ENCODE results near the gene RNGTT.

The RNGTT gene

DNA sequence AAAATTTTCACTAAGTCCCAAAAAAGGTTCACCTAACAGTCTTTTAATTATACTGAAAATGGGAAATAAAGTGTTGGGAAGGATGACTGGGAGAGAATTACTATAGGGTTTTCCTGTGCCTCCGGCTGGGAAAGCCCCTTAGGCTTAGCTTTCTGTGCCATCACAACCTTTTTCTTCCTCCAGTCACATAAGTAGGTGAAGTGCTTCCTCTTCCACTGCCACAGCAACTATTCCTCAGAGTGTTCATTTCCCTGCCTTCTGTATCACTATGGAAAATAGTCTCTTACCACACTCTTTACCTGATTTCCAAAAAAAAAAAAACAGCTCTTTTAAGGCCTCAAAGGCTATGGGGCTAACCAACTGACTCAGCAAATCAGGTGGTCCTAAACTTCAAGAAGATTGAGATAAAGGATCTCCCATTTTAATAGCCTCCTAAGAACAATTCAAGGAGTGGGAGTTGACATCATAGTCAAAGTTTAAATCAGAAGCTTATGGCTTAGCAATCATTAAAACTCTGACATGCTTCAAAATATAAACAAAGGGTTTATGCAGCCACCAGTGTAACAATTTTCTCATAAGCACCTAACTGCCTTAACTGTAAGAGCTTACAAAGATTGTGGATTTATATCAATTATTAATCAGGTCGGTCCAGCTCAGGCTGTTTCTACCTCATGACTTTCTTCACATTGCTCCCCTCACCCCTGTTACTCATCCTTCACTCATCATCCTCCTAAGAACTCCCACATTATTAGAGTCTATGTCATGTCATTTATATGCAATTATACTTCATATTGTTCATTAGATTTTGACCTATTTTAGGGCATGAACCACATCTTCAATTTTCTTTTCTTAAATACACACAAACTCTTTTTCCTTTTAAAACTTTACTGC, 95.3 kb downstream of the RNGTT start:
- H3K27ac ChIP-seq: no peak overlapping the region
- ChIA-PET POLR2A (ENCODE audit: low non-redundant PET) (no interaction called here), CTCF (interaction anchor here (0.6 kb wide), 1 partner anchor 469 kb away, joined by 3 read pairs; no protein-coding TSS in a partner anchor)
- TF ChIP-seq, protein P1, sequence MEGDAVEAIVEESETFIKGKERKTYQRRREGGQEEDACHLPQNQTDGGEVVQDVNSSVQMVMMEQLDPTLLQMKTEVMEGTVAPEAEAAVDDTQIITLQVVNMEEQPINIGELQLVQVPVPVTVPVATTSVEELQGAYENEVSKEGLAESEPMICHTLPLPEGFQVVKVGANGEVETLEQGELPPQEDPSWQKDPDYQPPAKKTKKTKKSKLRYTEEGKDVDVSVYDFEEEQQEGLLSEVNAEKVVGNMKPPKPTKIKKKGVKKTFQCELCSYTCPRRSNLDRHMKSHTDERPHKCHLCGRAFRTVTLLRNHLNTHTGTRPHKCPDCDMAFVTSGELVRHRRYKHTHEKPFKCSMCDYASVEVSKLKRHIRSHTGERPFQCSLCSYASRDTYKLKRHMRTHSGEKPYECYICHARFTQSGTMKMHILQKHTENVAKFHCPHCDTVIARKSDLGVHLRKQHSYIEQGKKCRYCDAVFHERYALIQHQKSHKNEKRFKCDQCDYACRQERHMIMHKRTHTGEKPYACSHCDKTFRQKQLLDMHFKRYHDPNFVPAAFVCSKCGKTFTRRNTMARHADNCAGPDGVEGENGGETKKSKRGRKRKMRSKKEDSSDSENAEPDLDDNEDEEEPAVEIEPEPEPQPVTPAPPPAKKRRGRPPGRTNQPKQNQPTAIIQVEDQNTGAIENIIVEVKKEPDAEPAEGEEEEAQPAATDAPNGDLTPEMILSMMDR (conservative IDR thresholded peaks at IDR 0.05; ENCODE audit: low read depth): no peak
- peak; percentile 61 for DNase-seq (ENCODE audit: low spot score)

GRCh38 chr6:88866856-88867255, 96.6 kb downstream of the RNGTT start:
- CTCF ChIA-PET: no interaction called here
- no peak for DNase-seq (ENCODE audit: low spot score)
- TF ChIP-seq, protein P1 (conservative IDR thresholded peaks at IDR 0.05; ENCODE audit: low read depth): no peak
- POLR2A ChIA-PET (ENCODE audit: low non-redundant PET): no interaction called here
- no peak overlapping the region for H3K27ac ChIP-seq

DNA sequence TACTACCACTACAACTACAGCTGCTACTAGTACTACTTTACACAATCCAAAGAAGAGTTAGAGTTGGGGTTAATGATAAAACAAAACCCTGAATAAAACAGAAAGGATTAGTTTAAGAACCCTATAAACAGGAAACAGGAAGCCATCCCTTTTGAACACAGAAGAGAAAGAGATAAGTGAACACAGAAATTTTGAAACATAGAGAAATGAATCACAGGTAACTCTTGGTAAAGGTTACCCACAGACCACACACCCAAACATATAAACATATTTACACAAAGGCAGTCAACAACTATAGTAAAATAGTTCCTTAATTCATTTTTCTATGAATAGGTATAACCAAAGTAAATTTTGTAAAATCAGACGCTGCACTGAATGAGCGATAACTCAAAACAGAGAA, 98.1 kb downstream of the RNGTT start:
- CTCF ChIA-PET: no interaction called here
- no peak for DNase-seq (ENCODE audit: low spot score)
- POLR2A ChIA-PET (ENCODE audit: low non-redundant PET): no interaction called here
- TF ChIP-seq, protein P1 (conservative IDR thresholded peaks at IDR 0.05; ENCODE audit: low read depth): no peak
- no peak overlapping the region for H3K27ac ChIP-seq

DNA sequence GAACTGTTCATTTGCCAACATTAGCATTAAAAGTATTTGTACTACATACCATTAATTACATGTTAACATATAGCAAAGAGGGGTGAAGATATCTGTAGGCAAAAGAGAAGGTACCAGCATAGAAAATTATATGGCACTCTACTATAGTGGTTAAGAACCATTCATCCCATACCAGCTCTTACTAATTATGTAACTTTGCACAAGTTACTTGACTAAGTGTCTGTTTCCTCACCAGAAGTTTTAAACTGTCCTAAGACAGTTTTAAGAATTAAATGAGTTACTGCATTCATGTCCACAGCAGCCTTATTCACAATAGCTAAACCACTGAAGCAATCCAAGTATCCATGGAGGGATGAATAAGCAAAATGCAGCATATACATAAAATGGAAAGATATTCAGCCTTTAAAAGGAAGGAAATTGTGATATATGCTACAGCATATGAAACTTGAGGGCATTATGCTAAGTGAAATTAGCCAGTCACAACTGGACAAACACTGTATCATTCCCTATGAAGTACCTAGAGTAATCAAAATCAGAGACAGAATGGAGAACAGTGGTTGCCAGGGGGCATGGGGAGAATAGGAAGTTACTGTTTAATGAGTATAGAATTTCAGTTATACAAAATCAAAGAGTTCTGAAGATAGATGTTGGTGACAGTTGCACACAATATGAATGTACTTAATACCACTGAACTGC, 98.9 kb downstream of the RNGTT start:
- POLR2A ChIA-PET (ENCODE audit: low non-redundant PET): no interaction called here
- CTCF ChIA-PET: no interaction called here
- TF ChIP-seq, protein P1 (conservative IDR thresholded peaks at IDR 0.05; ENCODE audit: low read depth): no peak
- H3K27ac ChIP-seq: no peak overlapping the region
- DNase-seq (ENCODE audit: low spot score): no peak

DNA sequence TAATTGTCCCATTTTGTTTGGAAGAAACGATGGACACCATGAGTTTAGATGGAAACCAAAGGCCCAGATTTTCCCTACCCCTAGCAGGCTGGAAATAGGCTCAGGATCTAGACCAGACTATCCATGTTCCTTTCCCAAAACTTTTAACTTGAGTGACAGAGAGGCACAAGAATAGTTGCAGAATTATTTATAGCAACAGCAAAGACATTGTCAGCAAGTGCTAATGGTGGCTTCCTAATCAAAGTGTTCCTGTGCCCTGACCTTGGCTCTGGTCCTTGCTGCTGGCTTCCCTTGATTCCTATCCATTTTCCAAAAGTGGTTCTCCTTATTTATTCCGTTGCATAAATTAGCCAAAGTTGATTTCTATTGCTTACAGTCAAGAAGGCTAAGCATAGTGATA, 103.1 kb downstream of the RNGTT start:
- no peak for DNase-seq (ENCODE audit: low spot score)
- POLR2A ChIA-PET (ENCODE audit: low non-redundant PET): no interaction called here
- TF ChIP-seq, protein P1 (conservative IDR thresholded peaks at IDR 0.05; ENCODE audit: low read depth): no peak
- no peak overlapping the region for H3K27ac ChIP-seq
- CTCF ChIA-PET: no interaction called here

DNA sequence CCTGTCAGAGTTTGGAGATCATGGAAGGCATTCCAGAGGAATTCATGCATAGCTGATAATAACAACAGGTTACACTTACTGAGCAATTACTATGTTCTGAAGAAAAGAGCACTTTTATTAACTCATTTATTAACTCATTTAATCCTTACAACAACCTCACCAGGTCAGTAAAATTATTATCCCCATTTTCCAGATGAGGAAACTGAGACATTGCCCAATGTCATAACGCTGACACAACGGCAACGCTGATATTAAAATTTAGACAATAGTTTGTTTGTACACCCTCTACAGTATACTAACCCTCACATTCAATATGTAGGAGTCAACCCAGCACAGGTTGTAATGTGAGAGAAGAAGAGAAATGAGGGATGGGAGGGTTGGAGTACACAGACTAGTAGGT, 105.0 kb downstream of the RNGTT start:
- DNase-seq (ENCODE audit: low spot score): no peak
- ChIA-PET POLR2A (ENCODE audit: low non-redundant PET) (no interaction called here), CTCF (interaction anchor here (0.7 kb wide), 1 partner anchor 1024 kb away, joined by 3 read pairs; no protein-coding TSS in a partner anchor)
- TF ChIP-seq, protein P1 (conservative IDR thresholded peaks at IDR 0.05; ENCODE audit: low read depth): no peak
- no peak overlapping the region for H3K27ac ChIP-seq
